H9 (cell line): Measurements from ENCODE around the gene TSC22D4. TPM values are rescaled to one million over a fixed set of nuclear protein-coding genes. Genes with fewer than 3 reads are reported as not detected.

Source experiments
- DNase-seq: peaks from one replicate; pipeline ENCODE4 v3.0.0-alpha.2; 2017
- H2AFZ ChIP-seq: one replicate; pipeline ENCODE4 v1.6.1; 2013; ENCODE audit warnings: mild to moderate bottlenecking, low read length, control low read depth, moderate library complexity
- H2AK5ac ChIP-seq: 2 replicates; pipeline ENCODE4 v1.6.1; 2013; ENCODE audit warnings: low read length, control low read depth, mixed read lengths; ENCODE audit not compliant: insufficient read length
- H2BK120ac ChIP-seq: one replicate; pipeline ENCODE4 v1.6.1; 2013; ENCODE audit warnings: low read depth, mild to moderate bottlenecking, low read length, control low read depth, inconsistent platforms; ENCODE audit not compliant: poor library complexity, severe bottlenecking
- H2BK12ac ChIP-seq: 2 replicates; pipeline ENCODE4 v1.6.1; 2013; ENCODE audit warnings: low read length, control low read depth, mixed read lengths, low read depth; ENCODE audit not compliant: insufficient read length
- H2BK15ac ChIP-seq: 2 replicates; pipeline ENCODE4 v1.6.1; 2013; ENCODE audit warnings: low read depth, low read length, control low read depth
- H2BK20ac ChIP-seq: one replicate; pipeline ENCODE4 v1.6.1; 2013; ENCODE audit warnings: low read depth, mild to moderate bottlenecking, low read length, control low read depth, inconsistent platforms; ENCODE audit not compliant: poor library complexity, severe bottlenecking
- H2BK5ac ChIP-seq: 2 replicates; pipeline ENCODE4 v1.6.1; 2013; ENCODE audit warnings: low read length, control low read depth, mixed read lengths; ENCODE audit not compliant: insufficient read length
- H3K14ac ChIP-seq: 2 replicates; pipeline ENCODE4 v1.6.1; 2013; ENCODE audit warnings: low read length, control low read depth; ENCODE audit not compliant: insufficient read depth
- H3K18ac ChIP-seq: 2 replicates; pipeline ENCODE4 v1.6.1; 2013; ENCODE audit warnings: low read depth, mild to moderate bottlenecking, mixed read lengths, low read length, control low read depth; ENCODE audit not compliant: insufficient read length
- H3K23ac ChIP-seq: 2 replicates; pipeline ENCODE4 v1.6.1; 2013; ENCODE audit warnings: low read length, control low read depth, mixed read lengths, low read depth; ENCODE audit not compliant: insufficient read length
- H3K23me2 ChIP-seq: 2 replicates; pipeline ENCODE4 v1.6.1; 2013; ENCODE audit warnings: low read depth, mild to moderate bottlenecking, mixed read lengths, low read length, control low read depth; ENCODE audit not compliant: insufficient read length, poor library complexity, severe bottlenecking
- H3K27ac ChIP-seq: 2 replicates; pipeline ENCODE4 v1.5.1; 2013; ENCODE audit warnings: low read length, control low read depth, mixed read lengths, low read depth; ENCODE audit not compliant: insufficient read length
- H3K27me3 ChIP-seq: 2 replicates; pipeline ENCODE4 v1.6.1; 2013; ENCODE audit warnings: low read length, control low read depth, inconsistent platforms; ENCODE audit not compliant: insufficient read depth
- H3K4ac ChIP-seq: 2 replicates; pipeline ENCODE4 v1.6.1; 2013; ENCODE audit warnings: low read depth, mild to moderate bottlenecking, control low read depth, inconsistent platforms, low read length, moderate library complexity
- H3K4me1 ChIP-seq: 2 replicates; pipeline ENCODE4 v1.6.1; 2013; ENCODE audit warnings: low read length, control low read depth, inconsistent platforms; ENCODE audit not compliant: insufficient read depth
- H3K4me2 ChIP-seq: 2 replicates; pipeline ENCODE4 v1.6.1; 2013; ENCODE audit warnings: low read length, control low read depth, mixed read lengths; ENCODE audit not compliant: insufficient read length, insufficient read depth
- H3K56ac ChIP-seq: 2 replicates; pipeline ENCODE4 v1.6.1; 2013; ENCODE audit warnings: low read depth, mild to moderate bottlenecking, mixed read lengths, low read length, control low read depth; ENCODE audit not compliant: insufficient read length
- H3K79me1 ChIP-seq: 2 replicates; pipeline ENCODE4 v1.6.1; 2013; ENCODE audit warnings: low read depth, mild to moderate bottlenecking, moderate library complexity, low read length, control low read depth, inconsistent platforms; ENCODE audit not compliant: insufficient read depth, poor library complexity, severe bottlenecking
- H3K79me2 ChIP-seq: 2 replicates; pipeline ENCODE4 v1.6.1; 2013; ENCODE audit warnings: low read length, control low read depth, inconsistent platforms; ENCODE audit not compliant: insufficient read depth
- H3K9ac ChIP-seq: 2 replicates; pipeline ENCODE4 v1.6.1; 2013; ENCODE audit warnings: low read length, control low read depth, mixed read lengths; ENCODE audit not compliant: insufficient read length; ENCODE audit errors: extremely low read depth
- H3K9me3 ChIP-seq: one replicate; pipeline ENCODE4 v1.6.1; 2013; ENCODE audit warnings: low read depth, low read length, inconsistent platforms; ENCODE audit not compliant: control insufficient read depth
- H3T11ph ChIP-seq: one replicate; pipeline ENCODE4 v1.6.1; 2013; ENCODE audit warnings: mild to moderate bottlenecking, low read length, control low read depth, inconsistent platforms
- H4K20me1 ChIP-seq: one replicate; pipeline ENCODE4 v1.6.1; 2013; ENCODE audit not compliant: control insufficient read depth, insufficient read length, insufficient read depth
- H4K5ac ChIP-seq: 2 replicates; pipeline ENCODE4 v1.6.1; 2013; ENCODE audit warnings: low read depth, mild to moderate bottlenecking, mixed read lengths, low read length, control low read depth; ENCODE audit not compliant: insufficient read length
- H4K8ac ChIP-seq: replicated peaks from 2 replicates; pipeline ENCODE4 v1.6.1; 2013; ENCODE audit warnings: low read length, control low read depth, mixed read lengths, low read depth; ENCODE audit not compliant: insufficient read length
- H4K91ac ChIP-seq: 2 replicates; pipeline ENCODE4 v1.6.1; 2013; ENCODE audit warnings: low read depth, mild to moderate bottlenecking, moderate library complexity, mixed read lengths, low read length, control low read depth; ENCODE audit not compliant: insufficient read length
- H3K27ac Mint-ChIP-seq, 3 experiments: 2 replicates in 2 of 3; 3 replicates in 1 of 3; pipeline ENCODE4 v1.8.0; 2020 to 2021; ENCODE audit warnings: mixed read lengths in 3 of 3, mild to moderate bottlenecking in 1 of 3, moderate library complexity in 1 of 3
- H3K27me3 Mint-ChIP-seq: 2 replicates; pipeline ENCODE4 v1.8.0; 2021; ENCODE audit warnings: low read depth, mild to moderate bottlenecking, moderate library complexity, mixed read lengths
- H3K36me3 Mint-ChIP-seq, 3 experiments: 2 replicates in 2 of 3; 3 replicates in 1 of 3; pipeline ENCODE4 v1.8.0; 2020 to 2021; ENCODE audit warnings: low read depth in 3 of 3, mixed read lengths in 3 of 3; ENCODE audit not compliant: insufficient read depth in 1 of 3
- H3K4me1 Mint-ChIP-seq, 2 experiments: 2 replicates each; pipeline ENCODE4 v1.8.0; 2020; ENCODE audit warnings: mixed read lengths in 2 of 2
- H3K4me3 Mint-ChIP-seq, 2 experiments: 2 replicates in 1 of 2; 3 replicates in 1 of 2; pipeline ENCODE4 v1.8.0; 2020 to 2021; ENCODE audit warnings: mild to moderate bottlenecking in 2 of 2, mixed read lengths in 2 of 2, moderate library complexity in 1 of 2
- H3K9me3 Mint-ChIP-seq, 2 experiments: 2 replicates in 1 of 2; 3 replicates in 1 of 2; pipeline ENCODE4 v1.8.0; 2020; ENCODE audit warnings: mild to moderate bottlenecking in 2 of 2, mixed read lengths in 2 of 2, moderate library complexity in 1 of 2
- WGBS: extraction: QIAGEN DNeasy Blood & Tissue Kit; methylation state at CpG from one replicate; pipeline ENCODE4 v1.1.7; 2013; ENCODE audit warnings: missing lambda C conversion rate, low lambda C conversion rate, mixed read lengths; ENCODE audit not compliant: insufficient read length; ENCODE audit errors: extremely low coverage; 5-methylcytosine and 5-hydroxymethylcytosine counted together
- total RNA-seq: library from RNA; stranded (reverse); gene quantifications from 2 replicates; pipeline ENCODE4 v1.2.1, GENCODE V29; 2021
- TF ChIP-seq, protein P1 (sequence below): fragments of 200-600 bp; sonication (generic); conservative IDR thresholded peaks from 3 replicates; pipeline ENCODE4 v1.8.0; 2021; ENCODE audit warnings: antibody characterized with exemption, mild to moderate bottlenecking

TSC22D4 gene
- total RNA-seq, 1 experiment from 2014 or later: 17.5 TPM

DNA sequence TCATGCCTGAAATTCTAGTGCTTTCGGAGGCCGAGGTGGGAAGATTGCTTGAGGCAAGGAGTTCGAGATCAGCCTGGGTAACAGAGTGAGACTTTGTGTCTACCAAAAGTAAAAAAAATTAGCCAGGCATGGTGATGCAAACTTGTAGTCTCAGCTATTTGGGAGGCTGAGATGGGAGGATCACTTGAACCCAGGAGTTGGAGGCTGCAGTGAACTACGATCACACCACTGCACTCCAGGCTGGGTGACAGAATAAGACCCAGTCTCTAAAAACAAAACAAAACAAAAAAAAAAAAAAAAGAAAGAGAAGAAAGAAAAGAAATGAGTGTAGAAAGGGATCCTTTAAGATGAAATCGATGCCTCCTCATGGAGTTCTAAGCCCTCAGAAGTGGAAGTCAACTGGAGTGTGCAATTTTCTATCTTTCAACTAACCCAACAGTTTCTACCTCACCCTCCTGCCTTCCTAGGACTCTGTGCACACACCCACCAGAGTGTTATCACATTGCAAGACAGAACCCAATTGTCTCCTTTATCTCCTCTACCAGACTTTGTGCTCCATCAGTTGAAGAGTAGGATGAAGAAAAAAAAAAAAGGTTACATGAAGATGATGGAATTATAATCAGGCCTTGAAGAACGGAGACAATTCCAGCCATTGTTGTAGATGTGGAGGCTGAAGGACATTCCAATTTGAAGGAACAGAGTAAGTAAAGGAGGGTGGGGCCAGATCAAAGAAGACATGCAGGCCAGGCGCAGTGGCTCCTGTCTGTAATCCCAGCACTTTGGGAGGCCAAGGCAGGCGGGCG, 31.6 kb upstream of the TSC22D4 start:
- no peaks in the 10 kb centered on the region for H3K27me3 ChIP-seq
- no peak overlapping the region for H3K27ac ChIP-seq
- H3K9me3 ChIP-seq: no peaks in the 10 kb centered on the region
- H2BK120ac ChIP-seq: no peak overlapping the region
- no peak overlapping the region for H3K18ac ChIP-seq
- no peak overlapping the region for H4K5ac ChIP-seq
- H2AK5ac ChIP-seq: no peak overlapping the region
- no CpG with 5 or more reads among the region's 9 CpGs for WGBS
- no peaks in the 10 kb centered on the region for H3K4me1 ChIP-seq
- no peaks in the 10 kb centered on the region for H3K36me3 Mint-ChIP-seq
- TF ChIP-seq, protein P1, sequence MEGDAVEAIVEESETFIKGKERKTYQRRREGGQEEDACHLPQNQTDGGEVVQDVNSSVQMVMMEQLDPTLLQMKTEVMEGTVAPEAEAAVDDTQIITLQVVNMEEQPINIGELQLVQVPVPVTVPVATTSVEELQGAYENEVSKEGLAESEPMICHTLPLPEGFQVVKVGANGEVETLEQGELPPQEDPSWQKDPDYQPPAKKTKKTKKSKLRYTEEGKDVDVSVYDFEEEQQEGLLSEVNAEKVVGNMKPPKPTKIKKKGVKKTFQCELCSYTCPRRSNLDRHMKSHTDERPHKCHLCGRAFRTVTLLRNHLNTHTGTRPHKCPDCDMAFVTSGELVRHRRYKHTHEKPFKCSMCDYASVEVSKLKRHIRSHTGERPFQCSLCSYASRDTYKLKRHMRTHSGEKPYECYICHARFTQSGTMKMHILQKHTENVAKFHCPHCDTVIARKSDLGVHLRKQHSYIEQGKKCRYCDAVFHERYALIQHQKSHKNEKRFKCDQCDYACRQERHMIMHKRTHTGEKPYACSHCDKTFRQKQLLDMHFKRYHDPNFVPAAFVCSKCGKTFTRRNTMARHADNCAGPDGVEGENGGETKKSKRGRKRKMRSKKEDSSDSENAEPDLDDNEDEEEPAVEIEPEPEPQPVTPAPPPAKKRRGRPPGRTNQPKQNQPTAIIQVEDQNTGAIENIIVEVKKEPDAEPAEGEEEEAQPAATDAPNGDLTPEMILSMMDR: no peak
- no peak overlapping the region for H4K8ac ChIP-seq
- H3K27ac Mint-ChIP-seq: no peak overlapping the region
- H2BK15ac ChIP-seq: no peak overlapping the region
- no peak overlapping the region for H3T11ph ChIP-seq
- no peak overlapping the region for H3K4ac ChIP-seq
- no peak overlapping the region for H3K4me3 Mint-ChIP-seq
- peaks cover 1% of the 10 kb centered on the region for H3K27me3 Mint-ChIP-seq
- H3K23ac ChIP-seq: no peak overlapping the region
- H4K20me1 ChIP-seq: no peaks in the 10 kb centered on the region
- 0 out of 4 replicates have a peak, but pooled peaks cover 0 to 6% of the 10 kb centered on the region in 2 experiments for H3K4me1 Mint-ChIP-seq
- DNase-seq: no peak
- no peak overlapping the region for H3K9ac ChIP-seq
- H2BK5ac ChIP-seq: no peak overlapping the region
- no peak overlapping the region for H4K91ac ChIP-seq
- no peaks in the 10 kb centered on the region for H3K79me2 ChIP-seq
- H3K9me3 Mint-ChIP-seq: no peaks in the 10 kb centered on the region
- H3K14ac ChIP-seq: no peak overlapping the region
- H2AFZ ChIP-seq: no peak overlapping the region
- H3K23me2 ChIP-seq: no peaks in the 10 kb centered on the region
- no peak overlapping the region for H2BK20ac ChIP-seq
- no peak overlapping the region for H3K4me2 ChIP-seq
- no peaks in the 10 kb centered on the region for H3K79me1 ChIP-seq
- no peak overlapping the region for H3K56ac ChIP-seq
- no peak overlapping the region for H2BK12ac ChIP-seq
